Caco-2 (cell line): ENCODE results near the gene SERGEF. TPM values are rescaled to one million over a fixed set of nuclear protein-coding genes. Genes with fewer than 3 reads are reported as not detected.

Experiments used
- BruUV-seq: library from RNA; stranded (reverse); fragments of 400-500 nt; replicated peaks from 2 replicates; lab custom pipeline; 2021; lab: Mats Ljungman, UMichigan
- CTCF ChIA-PET: fragments of 300-600 bp; sonication (Branson Sonifier 250); formaldehyde crosslinking; loops from one replicate; lab custom pipeline; 2022; ENCODE audit warnings: antibody characterized with exemption; lab: Charles Lee
- POLR2A ChIA-PET: fragments of 300-600 bp; sonication (Branson Sonifier 250); formaldehyde crosslinking; loops from one replicate; lab custom pipeline; 2022; ENCODE audit warnings: antibody characterized with exemption; lab: Charles Lee
- DNase-seq, 2 experiments: peaks; one replicate each; pipeline versions ENCODE4 v3.0.0 to v3.0.0-alpha.2; 2020 to 2022
- H3K27me3 ChIP-seq: replicated peaks from 2 replicates; pipeline ENCODE4 v1.6.0; 2011; ENCODE audit warnings: low read length; ENCODE audit not compliant: control insufficient read depth, insufficient read depth
- H3K36me3 ChIP-seq: 2 replicates; pipeline ENCODE4 v1.5.1; 2011; ENCODE audit warnings: low read length; ENCODE audit not compliant: control insufficient read depth, insufficient read depth
- H3K4me1 ChIP-seq: fragments of 250-450 bp; sonication (Bioruptor Pico); 2 replicates; pipeline ENCODE4 v1.5.1; 2020; ENCODE audit warnings: mild to moderate bottlenecking
- H3K4me3 ChIP-seq: 2 replicates; pipeline ENCODE4 v1.5.1; 2011; ENCODE audit warnings: low read depth, mild to moderate bottlenecking, control low read depth, low read length
- H3K9me3 ChIP-seq: fragments of 250-450 bp; sonication (Bioruptor Pico); 2 replicates; pipeline ENCODE4 v1.5.1; 2020; ENCODE audit warnings: mild to moderate bottlenecking, moderate library complexity
- H3K27ac Mint-ChIP-seq: one replicate; pipeline ENCODE4 v1.8.0; 2022; ENCODE audit warnings: mixed read lengths; ENCODE audit not compliant: unreplicated experiment
- H3K27me3 Mint-ChIP-seq: one replicate; pipeline ENCODE4 v1.8.0; 2022; ENCODE audit warnings: mixed read lengths; ENCODE audit not compliant: insufficient read depth, unreplicated experiment
- H3K36me3 Mint-ChIP-seq: one replicate; pipeline ENCODE4 v1.8.0; 2022; ENCODE audit warnings: mild to moderate bottlenecking, mixed read lengths; ENCODE audit not compliant: insufficient read depth, unreplicated experiment
- H3K4me1 Mint-ChIP-seq: one replicate; pipeline ENCODE4 v1.8.0; 2022; ENCODE audit warnings: low read depth, mixed read lengths; ENCODE audit not compliant: unreplicated experiment
- H3K4me3 Mint-ChIP-seq: one replicate; pipeline ENCODE4 v1.8.0; 2022; ENCODE audit warnings: mild to moderate bottlenecking, moderate library complexity, mixed read lengths; ENCODE audit not compliant: unreplicated experiment
- H3K9me3 Mint-ChIP-seq: one replicate; pipeline ENCODE4 v1.8.0; 2022; ENCODE audit warnings: mixed read lengths; ENCODE audit not compliant: unreplicated experiment
- CTCF ChIP-seq, 2 experiments: fragments of 200-600 bp in 1 of 2; IDR thresholded peaks; 1 replicate in 1 of 2; 2 replicates in 1 of 2; pipeline versions ENCODE4 v1.5.1 to v1.8.0; 2011 to 2022; ENCODE audit warnings: antibody characterized with exemption in 1 of 2, control low read depth in 1 of 2, inconsistent platforms in 1 of 2, low read depth in 1 of 2, low read length in 1 of 2, mild to moderate bottlenecking in 1 of 2, moderate library complexity in 1 of 2; ENCODE audit not compliant: insufficient read depth in 1 of 2, severe bottlenecking in 1 of 2, unreplicated experiment in 1 of 2
- intact Hi-C: fragments of 100-400 bp; cut with micrococcal nuclease; formaldehyde crosslinking; loops from one replicate; pipeline ENCODE4 v1.10.0; 2022; ENCODE audit not compliant: unreplicated experiment
- total RNA-seq: library from RNA; stranded (reverse); gene quantifications from 2 replicates; pipeline ENCODE4 v1.2.3, GENCODE V29; 2022

The SERGEF gene
- total RNA-seq, 1 experiment from 2014 or later: 17.5 TPM

- Mint-ChIP-seq H3K4me3 (no peak overlapping the region), H3K4me1 (peaks cover 13% of the 10 kb centered on the region), H3K9me3 (no peaks in the 10 kb centered on the region), H3K27ac (no peak overlapping the region), H3K36me3 (no peaks in the 10 kb centered on the region), H3K27me3 (no peaks in the 10 kb centered on the region)
- H3K27me3 ChIP-seq: no peaks in the 10 kb centered on the region
- no TSS peak for BruUV-seq
- intact Hi-C loops: no loop called here
- ChIA-PET POLR2A (no interaction called here), CTCF (no interaction called here)
- no peak for DNase-seq
- H3K36me3 ChIP-seq: no peaks in the 10 kb centered on the region
- H3K4me3 ChIP-seq: no peak overlapping the region
- peaks cover 8% of the 10 kb centered on the region for H3K4me1 ChIP-seq
- H3K9me3 ChIP-seq: no peaks in the 10 kb centered on the region
- no peak for TF ChIP-seq CTCF (IDR thresholded peaks at IDR 0.05; ENCODE audit: insufficient read depth in 1 of 2, low read depth in 1 of 2, low read length in 1 of 2, severe bottlenecking in 1 of 2, unreplicated experiment in 1 of 2)
Measured at GRCh38 chr11:17810746-17811145, 202.1 kb downstream of the SERGEF start.

GRCh38 chr11:17810041-17810440, 202.8 kb downstream of the SERGEF start:
- H3K4me3 Mint-ChIP-seq: no peak overlapping the region
- peaks cover 13% of the 10 kb centered on the region for H3K4me1 Mint-ChIP-seq
- CTCF ChIA-PET: no interaction called here
- Histone ChIP-seq H3K9me3 (no peaks in the 10 kb centered on the region), H3K4me1 (peaks cover 8% of the 10 kb centered on the region), H3K36me3 (no peaks in the 10 kb centered on the region), H3K27me3 (no peaks in the 10 kb centered on the region), H3K4me3 (no peak overlapping the region)
- H3K9me3 Mint-ChIP-seq: no peaks in the 10 kb centered on the region
- intact Hi-C loops: no loop called here
- no TSS peak for BruUV-seq
- H3K27me3 Mint-ChIP-seq: no peaks in the 10 kb centered on the region
- TF ChIP-seq CTCF (IDR thresholded peaks at IDR 0.05; ENCODE audit: insufficient read depth in 1 of 2, low read depth in 1 of 2, low read length in 1 of 2, severe bottlenecking in 1 of 2, unreplicated experiment in 1 of 2): no peak
- H3K36me3 Mint-ChIP-seq: no peaks in the 10 kb centered on the region
- POLR2A ChIA-PET: no interaction called here
- DNase-seq: no peak
- no peak overlapping the region for H3K27ac Mint-ChIP-seq

- TF ChIP-seq CTCF (IDR thresholded peaks at IDR 0.05; ENCODE audit: insufficient read depth in 1 of 2, low read depth in 1 of 2, low read length in 1 of 2, severe bottlenecking in 1 of 2, unreplicated experiment in 1 of 2): no peak
- Histone ChIP-seq H3K4me1 (no peaks in the 10 kb centered on the region; the same call in 1 of the 2 replicates), H3K36me3 (no peaks in the 10 kb centered on the region), H3K27me3 (no peaks in the 10 kb centered on the region), H3K9me3 (no peaks in the 10 kb centered on the region), H3K4me3 (no peak overlapping the region)
- H3K27ac Mint-ChIP-seq: no peak overlapping the region
- H3K4me3 Mint-ChIP-seq: no peak overlapping the region
- DNase-seq: no peak
- H3K9me3 Mint-ChIP-seq: no peaks in the 10 kb centered on the region
- CTCF ChIA-PET: no interaction called here
- POLR2A ChIA-PET: no interaction called here
- intact Hi-C loops: no loop called here
- BruUV-seq: no TSS peak
- H3K27me3 Mint-ChIP-seq: no peaks in the 10 kb centered on the region
- no peaks in the 10 kb centered on the region for H3K36me3 Mint-ChIP-seq
- no peaks in the 10 kb centered on the region for H3K4me1 Mint-ChIP-seq
Measured at GRCh38 chr11:17807034-17807433, 205.8 kb downstream of the SERGEF start.
